Keratinocyte (primary cell): ENCODE results near the gene ERG. TPM values are rescaled to one million over a fixed set of nuclear protein-coding genes. Genes with fewer than 3 reads are reported as not detected.

Experiments used
- DNase-seq: peaks from one replicate; pipeline ENCODE4 v3.0.0-alpha.2; 2011; ENCODE audit warnings: low read depth, missing footprints, low spot score
- FAIRE-seq: peaks from 2 replicates; lab custom pipeline; 2011; peaks lifted over from hg19 to GRCh38; lab: Jason Lieb, UNC
- H2AFZ ChIP-seq: 2 replicates; pipeline ENCODE4 v1.6.0; 2012; ENCODE audit warnings: low read length, control low read depth, inconsistent platforms; ENCODE audit not compliant: control insufficient read depth
- H3K27ac ChIP-seq: 2 replicates; pipeline ENCODE4 v1.5.1; 2011; ENCODE audit warnings: low read length; ENCODE audit not compliant: control insufficient read depth, insufficient read depth
- H3K27me3 ChIP-seq: 3 replicates; pipeline ENCODE4 v1.6.0; 2011; ENCODE audit warnings: low read length; ENCODE audit not compliant: control insufficient read depth, insufficient read depth; ENCODE audit errors: extremely low read depth
- H3K36me3 ChIP-seq, 2 experiments: 2 replicates in 1 of 2; 3 replicates in 1 of 2; pipeline ENCODE4 v1.5.1; 2011; ENCODE audit warnings: low read length in 2 of 2, mild to moderate bottlenecking in 1 of 2; ENCODE audit not compliant: control insufficient read depth in 2 of 2, insufficient read depth in 2 of 2; ENCODE audit errors: extremely low read depth in 1 of 2
- H3K4me1 ChIP-seq: 3 replicates; pipeline ENCODE4 v1.5.1; 2011; ENCODE audit warnings: low read length; ENCODE audit not compliant: control insufficient read depth, insufficient read depth; ENCODE audit errors: extremely low read depth
- H3K4me2 ChIP-seq: 3 replicates; pipeline ENCODE4 v1.6.0; 2011; ENCODE audit warnings: low read depth, low read length; ENCODE audit not compliant: control insufficient read depth, insufficient read depth; ENCODE audit errors: extremely low read depth
- H3K4me3 ChIP-seq, 3 experiments: fragments of 200-600 bp in 1 of 3; sonication (generic) in 1 of 3; 2 replicates in 2 of 3; 3 replicates in 1 of 3; pipeline ENCODE4 v1.5.1; 2011 to 2016; ENCODE audit warnings: low read length in 3 of 3, mild to moderate bottlenecking in 3 of 3, control low read depth in 2 of 3, inconsistent platforms in 1 of 3, low read depth in 1 of 3, mixed read lengths in 1 of 3, mixed run types in 1 of 3, moderate library complexity in 1 of 3; ENCODE audit not compliant: control insufficient read depth in 2 of 3, insufficient read depth in 2 of 3; ENCODE audit errors: extremely low read depth in 1 of 3
- H3K79me2 ChIP-seq: 2 replicates; pipeline ENCODE4 v1.6.0; 2012; ENCODE audit warnings: low read length; ENCODE audit not compliant: control insufficient read depth, insufficient read depth
- H3K9ac ChIP-seq: 3 replicates; pipeline ENCODE4 v1.6.0; 2011; ENCODE audit warnings: low read length; ENCODE audit not compliant: control insufficient read depth, insufficient read depth; ENCODE audit errors: extremely low read depth
- H3K9me1 ChIP-seq: 3 replicates; pipeline ENCODE4 v1.6.0; 2011; ENCODE audit warnings: low read length; ENCODE audit not compliant: control insufficient read depth, insufficient read depth; ENCODE audit errors: extremely low read depth
- H3K9me3 ChIP-seq: 2 replicates; pipeline ENCODE4 v1.5.1; 2012; ENCODE audit warnings: low read depth, low read length; ENCODE audit not compliant: control insufficient read depth
- H4K20me1 ChIP-seq: 3 replicates; pipeline ENCODE4 v1.6.0; 2011; ENCODE audit warnings: low read length; ENCODE audit not compliant: control insufficient read depth, insufficient read depth; ENCODE audit errors: extremely low read depth
- CTCF ChIP-seq, 3 experiments: IDR thresholded peaks in 1 of 3; conservative IDR thresholded peaks in 1 of 3; optimal IDR thresholded peaks in 1 of 3; 2 replicates in 2 of 3; 3 replicates in 1 of 3; pipeline versions ENCODE3 to v1.5.1; 2011; ENCODE audit warnings: low read length in 3 of 3, mild to moderate bottlenecking in 3 of 3, moderate library complexity in 2 of 3, control low read depth in 1 of 3, inconsistent platforms in 1 of 3; ENCODE audit not compliant: insufficient read depth in 2 of 3; ENCODE audit errors: extremely low read depth in 1 of 3
- EZH2 ChIP-seq: IDR thresholded peaks from one replicate; pipeline ENCODE4 v1.6.1; 2012; ENCODE audit warnings: inconsistent platforms, mild to moderate bottlenecking, low read length, moderate library complexity
- dilution Hi-C: fragments of 300-500 bp; cut with MboI; formaldehyde crosslinking; loops from one replicate; pipeline ENCODE4 v1.7.0; 2020; ENCODE audit warnings: low sequenced_read_pairs; ENCODE audit not compliant: extremely low pct_ligation_motif_present
- polyA plus RNA-seq, 5 experiments: library from polyadenylated mRNA; depleted of rRNA in 3 of 5; stranded (reverse) in 3 of 5; stranded (forward) in 1 of 5; unstranded in 1 of 5; fragments of >200 nt; gene quantifications; 1 replicate in 1 of 5; 2 replicates in 3 of 5; 3 replicates in 1 of 5; pipeline versions ENCODE4 v1.2.1 to v1.2.3, GENCODE V29; 2011 to 2012; ENCODE audit warnings: missing spikeins in 2 of 5, low read depth in 1 of 5, low replicate concordance in 1 of 5

Gene ERG
- polyA plus RNA-seq, 1 donor (not counting 4 experiments of a cell fraction or from before 2014, with no cell fraction given): 0.08 TPM

DNA sequence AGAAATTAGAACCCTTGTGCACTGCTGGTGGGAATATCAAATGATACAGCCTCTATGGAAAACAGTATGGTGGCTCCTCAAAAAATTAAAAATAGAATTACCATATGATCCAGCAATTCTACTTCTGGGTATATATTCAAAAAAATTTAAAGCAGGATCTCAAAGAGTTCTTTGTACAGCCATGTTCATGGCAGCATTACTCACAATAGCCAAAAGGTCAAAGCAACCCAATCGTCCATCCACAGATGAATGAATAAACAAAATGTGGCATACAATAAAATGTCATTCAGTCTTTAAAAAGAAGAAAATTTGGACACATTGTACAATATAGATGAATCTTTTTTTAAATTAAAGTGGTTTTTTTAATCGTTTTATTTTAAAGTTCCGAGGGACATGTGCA, 36.3 kb upstream of the ERG start:
- FAIRE-seq: no peak
- H4K20me1 ChIP-seq: no peaks in the 10 kb centered on the region
- H3K36me3 ChIP-seq: no peaks in the 10 kb centered on the region
- no peak overlapping the region for H3K4me2 ChIP-seq
- H2AFZ ChIP-seq: no peak overlapping the region
- H3K9me3 ChIP-seq: no peaks in the 10 kb centered on the region
- H3K27ac ChIP-seq: no peak overlapping the region
- DNase-seq: no peak
- H3K27me3 ChIP-seq: no peaks in the 10 kb centered on the region
- dilution Hi-C loops: no loop called here
- H3K9ac ChIP-seq: no peak overlapping the region
- H3K9me1 ChIP-seq: no peaks in the 10 kb centered on the region
- TF ChIP-seq EZH2 (no peak), CTCF (optimal IDR thresholded peaks at IDR 0.05 in 1 of 3, IDR thresholded peaks at IDR 0.05 in 1 of 3, conservative IDR thresholded peaks at IDR 0.05 in 1 of 3; ENCODE audit: extremely low read depth in 1 of 3, insufficient read depth in 2 of 3, low read length in 3 of 3) (no peak)
- no peaks in the 10 kb centered on the region for H3K4me1 ChIP-seq
- H3K79me2 ChIP-seq: no peaks in the 10 kb centered on the region
- H3K4me3 ChIP-seq: no peak overlapping the region

DNA sequence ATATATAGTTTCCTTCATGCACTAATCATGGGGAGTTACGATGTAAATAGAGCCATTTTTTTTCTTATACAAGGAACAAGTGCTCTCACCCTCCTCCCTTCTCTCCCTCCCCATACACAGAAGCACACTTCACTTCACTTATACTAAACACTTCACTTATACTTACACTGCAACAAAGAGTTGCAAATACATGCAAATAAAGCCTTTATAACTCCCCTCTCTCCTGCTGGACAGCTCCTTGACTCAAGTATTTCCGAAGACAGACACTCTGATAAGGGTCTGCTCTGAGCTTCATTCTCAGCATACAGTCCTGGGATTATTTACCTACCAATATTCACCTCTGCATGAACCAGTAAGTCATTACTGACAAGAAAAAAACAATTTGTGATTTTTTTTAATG, 35.6 kb upstream of the ERG start:
- no peak overlapping the region for H3K27ac ChIP-seq
- TF ChIP-seq CTCF (optimal IDR thresholded peaks at IDR 0.05 in 1 of 3, IDR thresholded peaks at IDR 0.05 in 1 of 3, conservative IDR thresholded peaks at IDR 0.05 in 1 of 3; ENCODE audit: extremely low read depth in 1 of 3, insufficient read depth in 2 of 3, low read length in 3 of 3) (no peak), EZH2 (no peak)
- no peak overlapping the region for H3K9ac ChIP-seq
- FAIRE-seq (no peak), DNase-seq (no peak)
- no peaks in the 10 kb centered on the region for H3K36me3 ChIP-seq
- no peaks in the 10 kb centered on the region for H4K20me1 ChIP-seq
- H3K4me2 ChIP-seq: no peak overlapping the region
- no peaks in the 10 kb centered on the region for H3K9me3 ChIP-seq
- H3K9me1 ChIP-seq: no peaks in the 10 kb centered on the region
- H3K79me2 ChIP-seq: no peaks in the 10 kb centered on the region
- H3K4me3 ChIP-seq: no peak overlapping the region
- dilution Hi-C loops: no loop called here
- no peaks in the 10 kb centered on the region for H3K27me3 ChIP-seq
- no peaks in the 10 kb centered on the region for H3K4me1 ChIP-seq
- H2AFZ ChIP-seq: no peak overlapping the region
